Skeletal muscle cell (primary cell): ENCODE measurements around the gene ZNF814.
"Not testable (repeated sequence)": the region's sequence is repeated elsewhere in the genome, so short reads cannot be mapped to it uniquely, and the experiment has no call there.

ENCODE experiments used
- DNase-seq: peaks from one replicate; pipeline ENCODE4 v3.0.0-alpha.2; 2010; ENCODE audit warnings: low read depth
- H3K4me3 ChIP-seq: 2 replicates; pipeline ENCODE4 v1.5.1; 2011; ENCODE audit warnings: low read depth, mild to moderate bottlenecking, control low read depth, low read length, moderate library complexity

The ZNF814 gene

DNA sequence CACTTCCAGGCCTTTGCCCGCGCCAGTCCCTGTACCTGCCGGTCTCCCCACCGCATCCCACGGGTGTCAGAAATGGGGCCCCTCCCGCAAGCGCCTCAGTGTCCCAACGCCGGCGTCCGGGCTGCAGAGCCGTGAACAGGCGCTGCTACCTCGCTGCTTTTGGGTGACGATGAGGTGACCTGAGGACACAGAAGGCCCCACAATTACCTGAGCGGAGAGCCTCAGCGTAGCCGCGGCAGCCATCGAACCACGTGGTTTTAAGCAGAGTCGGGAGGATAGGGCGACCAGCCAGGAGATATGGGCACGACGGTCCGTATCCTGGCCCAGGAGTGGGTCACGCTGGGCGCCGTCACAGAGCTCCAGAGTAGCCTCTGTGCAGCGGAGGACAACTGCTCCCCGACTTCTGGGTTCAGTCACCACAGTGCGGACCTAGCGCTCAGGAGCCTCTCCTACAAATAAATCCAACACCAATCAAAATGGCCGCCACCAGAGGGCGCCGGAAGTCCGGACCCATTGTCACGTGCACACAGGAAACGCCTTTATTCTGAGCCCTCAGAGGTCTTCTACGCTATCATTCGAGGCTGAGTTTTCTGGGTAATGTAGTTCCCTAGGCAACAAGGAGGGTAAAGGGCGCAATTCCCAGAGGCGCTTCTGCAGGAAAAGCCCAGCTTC lies at the start of gene ZNF814:
ZNF814 (minus strand) TSS at position 478 of the 672 bp plus-strand sequence; CDS start at position 243, 235 bp downstream.
- peak within 1 kb of the TSS; percentile 71 for H3K4me3 ChIP-seq
- DNase-seq, result peak; percentile 19

DNA sequence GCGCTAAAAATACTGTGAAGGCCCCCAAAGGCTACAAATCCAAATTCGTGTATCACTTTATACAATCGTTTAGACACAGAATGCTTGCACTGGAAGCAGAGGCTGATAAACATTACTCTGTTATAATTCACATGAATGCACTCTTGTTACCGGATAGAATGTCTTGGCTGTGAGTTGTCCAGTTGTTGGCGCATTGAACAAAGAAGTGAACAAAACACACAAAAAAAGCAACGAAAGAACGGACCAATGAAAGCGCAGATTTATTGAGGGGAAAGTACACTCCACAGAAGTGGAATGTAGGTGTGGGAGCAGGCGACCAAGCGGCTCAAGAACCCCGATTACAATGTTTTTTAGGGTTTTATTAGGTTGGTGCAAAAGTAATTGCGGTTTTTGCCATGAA lies 46.9 kb upstream of the ZNF814 start:
- H3K4me3 ChIP-seq, result no peak overlapping the region
- DNase-seq, result no peak

DNA sequence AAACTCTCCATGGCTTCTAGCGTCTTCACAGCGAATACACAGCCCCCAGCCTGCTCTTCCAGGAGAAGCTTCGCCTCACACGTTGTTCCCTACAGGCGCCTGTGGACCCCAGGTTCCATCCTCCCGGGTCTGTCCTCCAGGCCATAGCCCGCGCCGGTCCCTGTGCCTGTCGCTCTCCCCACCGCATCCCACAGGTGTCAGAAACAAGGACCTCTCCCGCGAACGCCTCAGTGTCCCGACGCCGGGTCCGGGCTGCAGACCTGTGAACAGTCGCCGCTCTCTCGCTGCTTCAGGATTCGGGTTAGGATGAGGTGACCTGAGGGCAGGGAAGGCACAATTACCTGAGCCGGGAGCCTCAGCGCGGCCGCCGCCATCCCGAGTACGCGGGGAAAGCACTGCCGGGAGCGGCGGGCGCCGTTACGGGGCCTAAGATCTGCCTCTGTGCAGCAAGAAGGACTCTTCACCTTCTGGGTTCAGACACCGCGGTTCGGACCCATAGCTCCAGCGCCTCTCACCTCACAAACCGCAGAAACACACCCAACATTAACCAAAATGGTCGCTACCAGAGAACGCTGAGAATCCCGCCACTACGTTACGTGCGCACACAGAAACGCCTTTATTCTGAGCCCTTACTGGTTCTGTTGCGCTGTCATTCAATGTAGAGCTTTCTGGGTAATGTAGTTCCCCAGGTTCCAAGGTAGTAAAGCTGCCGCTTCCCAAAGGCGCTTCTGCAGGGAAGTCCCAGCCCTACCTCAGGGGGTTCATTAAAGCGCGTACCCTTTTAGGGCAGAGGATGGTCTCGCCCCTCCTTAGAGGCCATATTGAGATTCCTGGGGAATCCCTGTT lies 46.2 kb upstream of the ZNF814 start, which contains the start of gene ZNF418:
ZNF418 (minus strand) TSS at position 583 of the 846 bp plus-strand sequence. CDS start 1,580 bp downstream, outside the sequence.
- peak within 1 kb of the TSS; percentile 88 for H3K4me3 ChIP-seq
- DNase-seq, result peak; percentile 55

DNA sequence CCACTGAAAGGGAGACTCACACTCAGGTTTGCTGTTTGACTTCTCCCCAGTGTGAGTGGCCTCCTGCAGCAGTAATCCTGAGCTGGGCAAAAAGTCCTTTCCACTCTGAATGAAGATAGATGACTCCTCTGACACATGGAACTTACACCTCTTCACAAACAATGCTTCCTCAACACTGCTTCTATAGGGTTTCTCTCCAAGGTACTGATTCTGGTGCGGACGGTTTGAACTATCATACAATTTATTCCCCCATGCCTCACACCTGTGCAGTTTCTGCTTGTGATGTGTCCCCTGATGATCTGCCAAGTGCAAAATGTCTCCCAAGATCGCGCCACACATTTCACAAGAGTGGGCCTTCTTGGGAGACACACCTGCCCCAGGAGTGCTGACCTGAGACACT lies 38.8 kb upstream of the ZNF814 start:
- no peak for DNase-seq
- H3K4me3 ChIP-seq, result no peak overlapping the region

DNA sequence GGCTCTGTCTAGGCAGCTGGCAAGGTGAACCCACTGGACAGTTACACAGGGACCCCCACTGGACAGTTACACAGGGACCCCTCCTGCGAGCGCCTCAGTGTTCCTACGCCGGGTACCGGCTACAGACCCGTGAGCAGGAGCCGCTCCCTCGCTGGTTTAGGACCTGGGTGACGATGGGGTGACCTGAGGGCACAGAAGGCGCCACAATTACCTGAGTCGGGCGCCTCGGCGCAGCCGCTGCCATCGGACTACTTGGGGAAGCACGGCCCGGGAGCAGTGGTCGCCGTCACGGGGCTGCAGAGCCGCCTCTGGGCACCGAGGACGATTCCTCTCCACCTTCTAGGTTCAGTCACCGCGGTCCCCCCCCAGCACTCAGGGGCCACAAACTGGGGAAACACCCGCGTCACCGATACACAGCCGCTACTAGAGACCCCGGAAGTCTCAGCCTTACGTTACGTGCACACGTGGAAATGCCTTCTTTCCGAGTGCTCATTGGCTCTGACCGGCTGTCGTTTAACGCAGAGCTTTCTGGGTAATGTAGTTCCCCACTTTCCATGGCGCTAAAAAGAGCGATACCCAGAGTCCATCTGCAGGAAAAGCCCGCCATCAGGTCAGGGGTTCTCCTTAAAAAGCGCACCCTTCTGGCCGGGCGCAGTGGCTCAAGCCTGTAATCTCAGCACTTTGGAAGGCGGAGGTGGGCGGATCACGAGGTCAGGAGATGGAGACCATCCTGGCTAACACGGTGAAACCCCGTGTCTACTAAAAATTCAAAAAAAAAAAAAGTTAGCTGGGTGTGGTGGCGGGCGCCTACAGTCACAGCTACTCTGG lies 27.5 kb upstream of the ZNF814 start, which contains the start of gene ZNF417:
ZNF417 (minus strand) TSS at position 425 of the 828 bp plus-strand sequence; CDS start at position 244, 181 bp downstream.
- peak; percentile 82 for DNase-seq

DNA sequence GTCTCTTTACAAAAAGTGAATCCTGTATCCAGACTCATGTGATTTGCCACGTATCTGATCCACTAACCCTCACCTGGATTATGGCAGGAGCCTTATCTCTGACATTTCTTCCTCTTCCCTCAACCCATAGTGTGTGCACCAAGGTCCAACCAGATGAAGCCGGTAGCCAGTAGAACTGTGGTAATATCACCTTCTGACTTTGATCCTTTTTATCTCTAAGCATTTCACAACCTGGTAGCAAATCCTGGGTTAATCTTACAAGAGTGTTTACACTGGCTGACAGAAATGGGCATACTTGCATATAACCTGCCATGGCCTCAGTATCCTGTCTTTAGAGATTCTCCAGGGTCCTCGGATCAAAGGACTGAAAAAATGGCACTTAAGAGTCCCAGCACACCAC lies 25.7 kb upstream of the ZNF814 start:
- no peak for DNase-seq
- H3K4me3 ChIP-seq, result no peak overlapping the region

More for the DNA sequence above, 27.5 kb upstream of the ZNF814 start, which contains the start of gene ZNF417:
- H3K4me3 ChIP-seq, result peak within 1 kb of the TSS; percentile 83

DNA sequence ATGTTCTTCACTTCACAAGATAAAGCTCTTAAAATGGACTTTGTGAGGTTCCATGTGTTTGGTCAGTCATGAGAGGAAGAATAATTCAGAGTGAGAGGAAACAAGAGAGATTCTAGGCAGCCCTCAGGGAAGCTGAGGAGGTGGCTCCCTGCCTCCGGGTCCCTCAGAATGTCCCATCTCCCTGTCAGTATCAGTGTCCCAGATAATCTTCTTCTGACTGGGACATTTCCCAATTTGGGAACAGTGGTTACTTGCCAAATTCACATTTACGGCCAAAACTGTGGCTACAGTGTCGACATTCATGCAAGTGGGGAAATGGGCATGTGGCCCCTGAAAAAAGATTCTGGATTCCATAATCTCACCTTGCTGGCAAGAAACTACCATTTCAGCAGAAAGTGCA lies 18.6 kb upstream of the ZNF814 start:
- H3K4me3 ChIP-seq, result no peak overlapping the region
- DNase-seq, result no peak

DNA sequence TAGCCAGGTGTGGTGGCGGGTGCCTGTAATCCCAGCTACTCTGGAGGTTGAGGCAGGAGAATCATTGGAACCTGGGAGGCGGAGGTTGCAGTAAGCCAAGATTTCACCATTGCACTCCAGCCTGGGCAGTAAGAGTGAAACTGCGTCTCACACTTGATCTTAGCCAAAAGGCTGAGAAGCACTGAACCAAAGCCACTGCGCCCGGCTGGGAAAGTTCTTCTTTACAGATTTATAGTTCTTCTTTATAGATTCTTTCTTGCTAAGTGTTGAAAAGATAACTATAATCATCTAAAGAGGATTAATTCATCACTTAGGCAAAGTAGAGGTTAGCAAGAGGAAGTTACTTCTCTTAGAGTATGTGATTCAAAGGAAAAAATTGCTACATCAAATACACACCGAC lies 16.4 kb upstream of the ZNF814 start:
- no peak for DNase-seq
- no peak overlapping the region for H3K4me3 ChIP-seq

DNA sequence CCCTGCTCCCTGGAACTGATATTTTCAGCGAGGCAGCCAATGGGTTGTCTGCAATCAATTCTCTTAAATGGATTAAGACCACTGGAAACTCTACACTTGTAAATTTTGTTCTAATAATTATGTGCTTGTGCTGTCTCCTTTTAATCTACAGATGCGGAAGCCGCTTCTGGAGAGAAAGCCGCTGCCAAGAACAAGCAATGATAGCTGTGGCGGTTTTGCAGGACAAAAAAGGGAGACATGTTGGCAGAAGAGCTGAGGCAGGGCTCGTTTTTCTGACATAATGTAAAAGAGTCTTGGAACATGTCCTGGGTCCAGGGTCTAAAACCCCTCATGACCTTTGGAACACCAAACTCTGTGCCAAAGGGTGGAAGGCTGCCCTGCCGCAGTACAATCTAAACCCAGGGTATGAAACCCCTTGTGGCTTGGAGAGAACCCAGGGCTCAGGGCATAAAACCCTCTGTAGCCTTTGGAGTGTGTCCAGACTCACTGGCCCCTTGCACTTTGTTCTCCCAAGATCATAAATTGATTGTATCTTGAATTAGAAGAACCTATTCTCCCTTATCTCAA lies 14.9 kb upstream of the ZNF814 start:
- DNase-seq, result no peak
- H3K4me3 ChIP-seq, result no peak overlapping the region

DNA sequence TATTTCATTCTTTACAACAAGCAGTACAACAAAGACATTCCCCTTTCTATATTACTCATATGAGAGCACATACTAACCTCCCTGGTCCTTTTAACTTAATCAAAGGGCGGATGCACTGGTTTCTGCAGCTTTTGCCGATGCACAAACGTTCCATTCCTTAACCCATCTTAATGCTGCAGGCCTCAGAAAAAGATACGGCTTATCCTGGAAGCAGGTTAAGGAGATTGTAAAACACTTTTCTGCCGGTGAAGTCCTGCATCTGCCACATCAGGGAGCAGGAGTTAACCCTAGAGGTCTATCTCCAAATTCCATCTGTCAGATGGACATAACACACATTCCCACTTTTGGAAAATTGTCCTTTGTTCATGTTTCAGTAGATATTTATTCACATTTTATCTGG lies 11.5 kb upstream of the ZNF814 start:
- no peak for DNase-seq
- H3K4me3 ChIP-seq, result no peak overlapping the region

DNA sequence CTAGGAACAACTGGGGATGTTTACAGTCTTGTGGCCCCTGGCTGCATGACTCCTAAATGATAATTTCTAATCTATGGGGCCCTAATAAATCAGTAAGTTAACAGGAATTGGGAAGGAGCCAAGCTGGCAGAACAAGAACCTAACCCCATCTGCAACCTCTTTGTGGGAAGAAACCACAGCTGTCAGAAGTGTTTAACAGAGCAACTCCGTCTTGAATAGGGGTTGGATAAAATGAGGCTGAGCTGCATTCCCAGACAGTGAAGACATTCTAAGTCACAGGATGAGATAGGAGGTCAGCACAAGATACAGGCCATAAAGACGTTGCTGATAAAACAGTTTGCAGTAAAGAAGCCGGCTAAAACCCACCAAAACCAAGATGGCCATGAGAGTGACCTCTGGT lies 1.9 kb upstream of the ZNF814 start:
- H3K4me3 ChIP-seq, DNase-seq: not testable (repeated sequence)

DNA sequence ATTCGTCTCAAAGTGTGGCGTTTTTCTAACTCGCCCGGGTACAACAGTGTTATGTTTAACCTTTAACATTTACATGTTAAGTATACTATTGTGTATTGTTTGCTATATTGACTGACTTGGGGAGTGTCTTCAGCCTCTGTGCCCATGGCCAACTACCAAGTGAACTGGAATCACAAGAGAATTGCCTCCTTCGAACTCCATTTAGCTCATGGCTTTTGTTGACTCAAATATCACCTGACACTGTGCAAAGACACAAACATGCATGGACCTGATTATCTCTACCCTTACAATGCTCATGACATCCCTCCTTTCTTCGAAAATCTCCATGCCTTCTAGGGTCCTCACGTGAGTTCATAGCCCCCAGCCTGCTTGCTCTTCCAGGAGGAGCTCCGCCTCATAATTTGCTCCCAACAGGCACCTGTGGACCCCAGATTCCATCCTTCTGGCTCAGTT lies 704 bp downstream of the ZNF814 start:
- no peak for DNase-seq
- peak overlapping the region; percentile 71 for H3K4me3 ChIP-seq

DNA sequence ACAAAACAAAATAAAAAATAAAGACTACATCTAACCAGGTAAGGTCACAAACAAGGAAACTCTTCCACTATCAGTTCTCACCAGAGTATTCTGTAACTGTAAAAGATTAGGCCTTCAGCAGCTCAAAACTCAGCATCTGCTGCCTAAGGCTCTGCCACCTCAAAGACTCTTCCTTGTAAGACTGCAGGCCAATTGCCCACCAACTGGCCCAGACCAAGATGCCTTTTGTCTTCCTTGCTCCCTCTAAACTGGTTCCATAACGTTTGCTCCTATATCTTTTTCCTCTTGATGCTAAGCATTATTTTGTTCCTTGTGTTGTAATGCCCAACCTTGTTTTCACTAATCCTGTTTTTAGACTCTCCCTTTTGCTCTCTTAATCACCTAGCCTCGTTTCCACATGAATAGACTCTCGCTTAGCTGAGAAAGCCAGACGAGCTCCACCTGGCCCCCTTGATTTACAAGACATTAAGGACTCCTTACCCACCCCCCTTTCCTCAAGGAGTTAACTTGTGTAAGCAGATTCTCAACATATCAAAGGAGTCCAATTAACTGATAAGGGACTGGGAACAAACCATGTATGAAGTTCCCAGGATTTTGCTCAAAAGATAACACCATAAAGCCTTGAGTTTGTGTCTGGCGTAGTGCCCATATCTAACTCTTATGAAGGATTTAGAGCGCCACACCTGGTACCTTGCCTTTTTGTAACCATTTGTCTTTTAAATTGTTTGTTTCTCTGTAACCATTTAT lies 1.5 kb downstream of the ZNF814 start:
- H3K4me3 ChIP-seq, result no peak overlapping the region
- DNase-seq, result no peak

DNA sequence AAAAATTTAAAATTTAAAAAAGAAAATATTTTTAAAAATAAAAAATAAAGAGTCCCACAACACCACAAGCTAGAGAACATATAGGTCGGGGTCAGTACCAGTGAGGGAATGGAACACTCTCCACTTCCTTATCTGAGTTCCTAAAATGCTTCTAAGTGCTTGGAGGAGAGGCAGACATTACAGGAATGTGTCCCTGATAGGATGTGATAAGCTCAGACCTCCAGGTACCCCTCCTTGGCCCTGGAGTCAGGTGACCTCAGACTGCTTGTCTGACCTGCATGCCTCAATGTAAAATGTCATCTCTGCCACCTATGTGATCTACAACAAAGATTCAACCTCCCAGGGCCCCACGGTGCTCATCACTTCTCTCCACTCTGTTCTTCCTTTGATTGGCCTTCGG lies 2.8 kb downstream of the ZNF814 start:
- DNase-seq, result no peak
- no peak overlapping the region for H3K4me3 ChIP-seq

DNA sequence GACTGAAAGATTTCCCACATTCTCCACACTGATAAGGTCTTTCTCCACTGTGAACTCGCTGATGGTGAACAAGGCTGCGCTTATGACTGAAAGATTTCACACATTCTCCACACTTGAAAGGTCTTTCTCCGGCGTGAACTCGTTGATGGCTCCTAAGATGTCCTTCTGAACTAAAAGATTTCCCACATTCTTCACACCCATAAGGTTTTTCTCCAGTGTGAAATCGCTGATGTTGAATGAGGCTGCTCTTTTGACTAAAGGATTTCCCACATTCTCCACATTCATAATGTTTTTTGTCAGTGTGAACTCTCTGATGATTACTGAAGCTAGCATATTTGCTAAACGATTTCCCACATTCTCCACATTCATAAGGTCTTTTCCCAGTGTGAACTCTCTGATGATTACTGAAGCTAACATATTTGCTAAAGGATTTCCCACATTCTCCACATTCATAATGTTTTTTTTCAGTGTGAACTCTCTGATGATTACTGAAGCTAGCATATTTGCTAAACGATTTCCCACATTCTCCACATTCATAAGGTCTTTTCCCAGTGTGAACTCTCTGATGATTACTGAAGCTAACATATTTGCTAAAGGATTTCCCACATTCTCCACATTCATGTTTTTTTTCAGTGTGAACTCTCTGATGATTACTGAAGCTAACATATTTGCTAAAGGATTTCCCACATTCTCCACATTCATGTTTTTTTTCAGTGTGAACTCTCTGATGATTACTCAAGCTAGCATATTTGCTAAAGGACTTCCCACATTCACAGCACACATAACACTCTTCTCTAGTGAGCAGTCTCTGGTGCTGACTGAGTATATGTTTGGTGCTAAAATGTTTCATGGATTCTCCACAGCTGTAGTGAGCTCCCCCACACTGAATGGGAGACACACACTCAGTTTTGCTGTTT lies 14.7 kb downstream of the ZNF814 start:
- DNase-seq, H3K4me3 ChIP-seq: not testable (repeated sequence)

DNA sequence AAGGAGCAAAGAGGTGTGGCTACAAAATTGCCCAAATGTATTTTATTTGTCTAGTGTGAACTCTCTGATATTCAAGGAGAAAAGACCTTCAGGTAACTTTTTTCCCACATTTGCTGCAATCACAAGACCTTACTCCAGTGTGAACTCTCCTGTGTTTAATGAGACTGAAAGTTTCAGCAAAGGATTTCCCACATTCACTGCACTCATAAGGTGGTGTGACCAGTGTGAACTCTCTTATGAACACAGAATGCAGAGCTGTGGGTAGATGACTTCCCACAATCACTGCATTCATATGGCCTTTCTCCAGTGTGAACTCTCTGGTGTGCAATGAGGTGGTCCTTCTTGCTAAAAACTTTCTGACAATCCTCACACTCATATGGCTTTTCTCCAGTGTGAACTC lies 16.4 kb downstream of the ZNF814 start:
- no peak for DNase-seq
- no peak overlapping the region for H3K4me3 ChIP-seq

DNA sequence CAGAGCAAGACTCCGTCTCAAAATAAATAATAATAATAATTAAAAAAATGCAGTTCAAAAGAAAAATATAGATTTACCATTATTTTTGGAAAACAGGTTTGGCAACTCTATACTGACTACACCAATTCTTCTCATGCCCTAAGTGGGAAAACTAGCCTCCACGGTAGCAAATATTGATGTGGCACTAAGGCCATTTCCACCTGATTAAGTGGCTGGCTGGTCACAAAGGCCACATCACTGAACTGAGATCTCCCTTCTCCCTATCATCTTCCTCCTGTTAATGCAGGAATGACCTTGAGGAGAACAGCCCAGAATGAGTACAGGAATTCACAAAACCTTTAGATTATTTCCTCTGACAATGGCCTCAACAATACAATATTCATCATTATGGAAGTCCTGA lies 18.6 kb downstream of the ZNF814 start:
- no peak overlapping the region for H3K4me3 ChIP-seq
- no peak for DNase-seq

DNA sequence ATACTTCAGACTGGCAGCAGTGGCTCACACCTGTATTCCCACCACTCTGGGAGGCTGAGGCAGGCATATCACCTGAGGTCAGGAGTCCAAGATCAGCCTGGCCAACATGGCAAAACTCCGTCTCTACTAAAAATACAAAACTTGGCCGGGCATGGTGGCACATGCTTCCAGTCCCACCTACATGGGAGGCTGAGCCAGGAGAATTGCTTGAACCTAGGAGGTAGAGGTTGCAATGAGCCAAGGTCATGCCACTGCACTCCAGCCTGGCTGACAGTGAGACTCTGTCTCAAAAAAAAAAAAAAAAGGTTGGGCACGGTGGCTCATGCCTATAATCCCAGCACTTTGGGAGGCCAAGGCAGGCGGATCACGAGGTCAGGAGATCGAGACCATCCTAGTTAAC lies 19.2 kb downstream of the ZNF814 start:
- not testable (repeated sequence) for DNase-seq, H3K4me3 ChIP-seq
